ENCODE data around the gene STK25.

- TF ChIP-seq CTCF (IDR thresholded peaks at IDR 0.05; ENCODE audit: insufficient read depth, low read length, poor library complexity, severe bottlenecking) (no peak), EZH2phosphoT487 (conservative IDR thresholded peaks at IDR 0.05; ENCODE audit: low read length) (no peak)
Observed at GRCh38 chr2:241491549-241492173, 16.7 kb downstream of the STK25 start.
